ENCODE measurements around the gene BTBD16.

DNA sequence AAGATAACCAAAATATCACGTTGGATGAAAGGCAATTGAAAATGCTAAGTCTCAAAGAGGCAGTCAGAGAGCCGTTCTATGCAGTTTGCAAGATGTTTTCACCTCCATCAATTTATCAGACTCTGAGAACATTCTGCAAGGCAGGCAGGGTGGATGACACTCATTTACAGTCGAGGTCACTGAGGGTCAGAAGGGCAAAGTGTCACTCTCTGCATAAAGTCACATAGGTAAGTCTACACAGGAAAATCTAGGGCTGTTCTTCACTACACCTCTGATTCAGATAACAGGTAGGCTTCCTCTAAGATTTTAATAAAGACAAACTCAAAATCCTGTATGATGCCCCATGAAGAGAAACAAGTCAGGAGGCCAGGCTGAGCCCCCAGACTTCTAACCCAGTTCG, 102.0 kb downstream of the BTBD16 start:
- no peak for TF ChIP-seq CTCF (IDR thresholded peaks at IDR 0.05)
- TF ChIP-seq POLR2A (IDR thresholded peaks at IDR 0.05), result no peak
